ENCODE data around the gene VSTM4. TPM values are rescaled to one million over a fixed set of nuclear protein-coding genes. Genes with fewer than 3 reads are reported as not detected.

The VSTM4 gene
- total RNA-seq, 1 experiment from 2014 or later: 0.07 TPM

- ChIA-PET RAD21 (ENCODE audit: low non-redundant PET in 1 of 2, low total read pairs in 2 of 2, uncharacterized antibody in 2 of 2, unreplicated experiment in 2 of 2) (no interaction called here), POLR2A (no interaction called here), CTCF (no interaction called here)
- Histone ChIP-seq H3K79me2 (ENCODE audit: insufficient read depth, low read length) (no peaks in the 10 kb centered on the region), H4K20me1 (ENCODE audit: insufficient read depth) (no peaks in the 10 kb centered on the region), H3K4me2 (ENCODE audit: low read length) (no peak overlapping the region), H2AFZ (ENCODE audit: low read depth, low read length, poor library complexity, severe bottlenecking) (no peak overlapping the region), H3K4me1 (ENCODE audit: control insufficient read depth in 1 of 2, insufficient read depth in 2 of 2, low read length in 2 of 2) (no peaks in the 10 kb centered on the region), H3K27me3 (ENCODE audit: insufficient read depth, low read length) (peaks cover 14% of the 10 kb centered on the region), H3K9me2 (ENCODE audit: insufficient read depth) (no peaks in the 10 kb centered on the region), H3K36me3 (ENCODE audit: control insufficient read depth in 1 of 2, insufficient read depth in 2 of 2, low read length in 2 of 2) (no peaks in the 10 kb centered on the region), H3K27ac (ENCODE audit: low read depth, low read length) (no peak overlapping the region), H3K4me3 (replicated peaks in 1 of 2; ENCODE audit: low read depth in 1 of 2, low read length in 2 of 2) (no peak overlapping the region), H3K9ac (ENCODE audit: low read length) (no peak overlapping the region), H3K9me3 (ENCODE audit: control insufficient read depth in 1 of 2, insufficient read depth in 1 of 2, low read depth in 1 of 2, low read length in 2 of 2) (no peaks in the 10 kb centered on the region)
- BruUV-seq (replicated peaks): no TSS peak
- ATAC-seq (no peak), DNase-seq (ENCODE audit: low read depth, low spot score) (no peak)
- intact Hi-C loops (cut with micrococcal nuclease): no loop called here
- TF ChIP-seq ZNF274 (IDR thresholded peaks at IDR 0.05; ENCODE audit: low read depth, low read length): no peak
- no peak for TF ChIP-seq SIN3A (IDR thresholded peaks at IDR 0.05; ENCODE audit: low read depth)
- TF ChIP-seq EZH2phosphoT487 (IDR thresholded peaks at IDR 0.05; ENCODE audit: borderline replicate concordance): no peak
- no peak for TF ChIP-seq ZFX (IDR thresholded peaks at IDR 0.05)
- no peak for TF ChIP-seq EZH2 (IDR thresholded peaks at IDR 0.05)
- TF ChIP-seq ZBTB33 (IDR thresholded peaks at IDR 0.05; ENCODE audit: extremely low read depth, insufficient replicate concordance, low read length): no peak
- TF ChIP-seq POLR2A (IDR thresholded peaks at IDR 0.05; ENCODE audit: borderline replicate concordance, extremely low read depth, insufficient read depth, insufficient read length): no peak
- no peak for TF ChIP-seq EGR1 (IDR thresholded peaks at IDR 0.05; ENCODE audit: low read depth)
- TF ChIP-seq, protein P1, sequence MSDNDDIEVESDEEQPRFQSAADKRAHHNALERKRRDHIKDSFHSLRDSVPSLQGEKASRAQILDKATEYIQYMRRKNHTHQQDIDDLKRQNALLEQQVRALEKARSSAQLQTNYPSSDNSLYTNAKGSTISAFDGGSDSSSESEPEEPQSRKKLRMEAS (IDR thresholded peaks at IDR 0.05): no peak
- TF ChIP-seq CBX3 (IDR thresholded peaks at IDR 0.05; ENCODE audit: low read depth): no peak
- no peak for TF ChIP-seq POLR2AphosphoS5 (IDR thresholded peaks at IDR 0.05; ENCODE audit: low read depth, low read length)
Measured at GRCh38 chr10:49009199-49009979, 105.9 kb downstream of the VSTM4 start.
